HepG2 (cell line): ENCODE measurements around the gene CPNE1. TPM values are rescaled to one million over a fixed set of nuclear protein-coding genes. Genes with fewer than 3 reads are reported as not detected.

Source experiments
- CAMTA2 ChIP-seq: sonication (generic); formaldehyde crosslinking; IDR thresholded peaks from 2 replicates; pipeline ENCODE4 v1.4.0; 2020; ENCODE audit warnings: mild to moderate bottlenecking, missing genetic modification reagents, borderline replicate concordance
- FOXO1 ChIP-seq: sonication (generic); formaldehyde crosslinking; IDR thresholded peaks from 2 replicates; pipeline ENCODE4 v1.4.0; 2020; ENCODE audit warnings: missing genetic modification reagents
- GABPA ChIP-seq, 2 experiments: IDR thresholded peaks; 2 replicates each; pipeline ENCODE4 v1.6.1; 2011 to 2016; ENCODE audit warnings: low read depth in 2 of 2, low read length in 1 of 2, missing biosample characterization in 1 of 2, missing genetic modification characterization in 1 of 2
- IKZF1 ChIP-seq: fragments of 450-650 bp; IDR thresholded peaks from 2 replicates; pipeline ENCODE4 v1.7.1; 2016
- KIAA2018 ChIP-seq: sonication (generic); formaldehyde crosslinking; IDR thresholded peaks from 2 replicates; pipeline ENCODE4 v1.5.0; 2020; ENCODE audit warnings: mild to moderate bottlenecking, missing genetic modification reagents, borderline replicate concordance
- NR2F1 ChIP-seq, 2 experiments: fragments of 450-650 bp in 1 of 2; formaldehyde crosslinking in 1 of 2; IDR thresholded peaks; 2 replicates each; pipeline versions ENCODE4 v1.5.0 to v1.6.1; 2016 to 2020; ENCODE audit warnings: mild to moderate bottlenecking in 1 of 2, missing compliant biosample characterization in 1 of 2, missing genetic modification reagents in 1 of 2, moderate library complexity in 1 of 2
- PAX8 ChIP-seq: sonication (generic); formaldehyde crosslinking; IDR thresholded peaks from 2 replicates; pipeline ENCODE4 v1.8.0; 2022; ENCODE audit warnings: mild to moderate bottlenecking, missing genetic modification reagents, borderline replicate concordance
- PHF8 ChIP-seq: sonication (generic); formaldehyde crosslinking; IDR thresholded peaks from 2 replicates; pipeline ENCODE4 v1.5.0; 2020; ENCODE audit warnings: missing genetic modification reagents
- ZEB1 ChIP-seq: IDR thresholded peaks from 2 replicates; pipeline ENCODE4 v1.6.1; 2012; ENCODE audit warnings: mild to moderate bottlenecking, low read depth, inconsistent platforms; ENCODE audit not compliant: insufficient replicate concordance
- ZMAT5 ChIP-seq: sonication (generic); formaldehyde crosslinking; IDR thresholded peaks from 2 replicates; pipeline ENCODE4 v1.5.0; 2020; ENCODE audit warnings: mild to moderate bottlenecking, low read depth, missing genetic modification reagents, borderline replicate concordance
- ZNF317 ChIP-seq: sonication (generic); formaldehyde crosslinking; IDR thresholded peaks from 2 replicates; pipeline ENCODE4 v1.5.0; 2020; ENCODE audit warnings: mild to moderate bottlenecking, missing genetic modification reagents
- ZNF337 ChIP-seq: sonication (generic); formaldehyde crosslinking; IDR thresholded peaks from 2 replicates; pipeline ENCODE4 v1.5.1; 2020; ENCODE audit warnings: missing genetic modification reagents, low read depth, mild to moderate bottlenecking, borderline replicate concordance
- ZNF354B ChIP-seq: sonication (generic); formaldehyde crosslinking; IDR thresholded peaks from 2 replicates; pipeline ENCODE4 v1.8.0; 2022; ENCODE audit warnings: mild to moderate bottlenecking, missing genetic modification reagents
- ZNF598 ChIP-seq: sonication (generic); formaldehyde crosslinking; IDR thresholded peaks from 2 replicates; pipeline ENCODE4 v1.5.1; 2020; ENCODE audit warnings: mild to moderate bottlenecking, missing genetic modification reagents, borderline replicate concordance
- polyA plus RNA-seq, 8 experiments: library from polyadenylated mRNA; depleted of rRNA in 3 of 8; stranded (reverse) in 7 of 8; unstranded in 1 of 8; fragments of >200 nt; fragmentation: Illumina TruSeq in 4 of 8; extraction: Trizol in 4 of 8; gene quantifications; 2 replicates each; pipeline versions ENCODE4 v1.2.1 to v1.2.3, GENCODE V29; 2011 to 2016; ENCODE audit warnings: low read depth in 4 of 8, missing spikeins in 1 of 8, mixed read lengths in 1 of 8; ENCODE audit not compliant: insufficient read depth in 1 of 8
- total RNA-seq, 5 experiments: library from RNA; depleted of rRNA; stranded (reverse); fragments of >200 nt; fragmentation: Illumina TruSeq; extraction: Trizol; gene quantifications; 2 replicates each; pipeline ENCODE4 v1.2.3, GENCODE V29; 2016; ENCODE audit warnings: low read depth in 1 of 5
- TF ChIP-seq, protein P1 (sequence below): sonication (generic); formaldehyde crosslinking; IDR thresholded peaks from 2 replicates; pipeline ENCODE4 v1.5.0; 2020; ENCODE audit warnings: missing genetic modification reagents, mild to moderate bottlenecking, borderline replicate concordance
- TF ChIP-seq, protein P2 (sequence below): sonication (generic); formaldehyde crosslinking; IDR thresholded peaks from 2 replicates; pipeline ENCODE4 v1.4.0; 2020; ENCODE audit warnings: missing genetic modification reagents, mild to moderate bottlenecking, borderline replicate concordance

CPNE1 gene
- total and polyA plus RNA-seq, 2 of the 13 experiments (the other 11 are each of a cell fraction or from before 2014, with no cell fraction given) = 408 to 431 TPM

DNA sequence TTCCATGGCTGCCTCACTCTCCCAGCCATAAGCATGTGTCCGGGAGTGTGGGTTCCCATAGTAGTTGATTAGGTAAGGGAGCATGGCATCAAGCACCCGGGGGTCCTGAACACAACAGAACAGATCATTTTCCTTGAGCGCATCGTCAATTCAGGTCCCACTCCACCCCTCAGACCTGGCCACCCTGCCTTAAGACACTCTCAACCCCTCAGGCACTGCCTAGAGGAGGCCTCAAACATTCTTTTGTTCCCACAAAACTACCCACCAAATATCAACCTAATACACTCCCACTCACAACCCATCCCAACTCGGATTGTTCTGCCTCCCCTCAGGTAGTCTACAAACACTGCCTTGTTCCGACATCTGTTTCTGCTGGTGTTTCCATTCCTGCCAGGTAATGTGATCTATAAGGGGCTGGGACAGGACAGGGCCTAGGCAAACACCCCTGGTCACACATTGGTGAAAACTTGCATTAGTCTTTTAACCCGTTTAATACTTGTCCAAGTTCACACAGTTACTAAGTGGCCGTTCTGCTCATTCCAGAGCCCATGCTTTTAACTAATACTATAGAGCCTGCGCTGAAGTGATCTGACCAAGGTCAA is 33.1 kb upstream of the CPNE1 start (continued):
- TF ChIP-seq, protein P1, sequence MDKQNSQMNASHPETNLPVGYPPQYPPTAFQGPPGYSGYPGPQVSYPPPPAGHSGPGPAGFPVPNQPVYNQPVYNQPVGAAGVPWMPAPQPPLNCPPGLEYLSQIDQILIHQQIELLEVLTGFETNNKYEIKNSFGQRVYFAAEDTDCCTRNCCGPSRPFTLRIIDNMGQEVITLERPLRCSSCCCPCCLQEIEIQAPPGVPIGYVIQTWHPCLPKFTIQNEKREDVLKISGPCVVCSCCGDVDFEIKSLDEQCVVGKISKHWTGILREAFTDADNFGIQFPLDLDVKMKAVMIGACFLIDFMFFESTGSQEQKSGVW (CRISPR knock-in tag) = no peak
- TF ChIP-seq FOXO1 = 0 out of 2 replicates have a peak, but pooled peaks have one; percentile 30
- no peak for TF ChIP-seq ZEB1
- TF ChIP-seq NR2F1 (CRISPR knock-in tag; IDR thresholded peaks at IDR 0.05) = 0 out of 4 replicates have a peak, but pooled peaks of 1 of the 2 experiments have one; percentile 28
- TF ChIP-seq GABPA (IDR thresholded peaks at IDR 0.05; ENCODE audit: low read depth, low read length) = no peak
- peak; percentile 29; the same call in 1 of the 2 replicates for TF ChIP-seq GABPA (CRISPR knock-in tag; IDR thresholded peaks at IDR 0.05; ENCODE audit: low read depth)
- TF ChIP-seq, protein P2, sequence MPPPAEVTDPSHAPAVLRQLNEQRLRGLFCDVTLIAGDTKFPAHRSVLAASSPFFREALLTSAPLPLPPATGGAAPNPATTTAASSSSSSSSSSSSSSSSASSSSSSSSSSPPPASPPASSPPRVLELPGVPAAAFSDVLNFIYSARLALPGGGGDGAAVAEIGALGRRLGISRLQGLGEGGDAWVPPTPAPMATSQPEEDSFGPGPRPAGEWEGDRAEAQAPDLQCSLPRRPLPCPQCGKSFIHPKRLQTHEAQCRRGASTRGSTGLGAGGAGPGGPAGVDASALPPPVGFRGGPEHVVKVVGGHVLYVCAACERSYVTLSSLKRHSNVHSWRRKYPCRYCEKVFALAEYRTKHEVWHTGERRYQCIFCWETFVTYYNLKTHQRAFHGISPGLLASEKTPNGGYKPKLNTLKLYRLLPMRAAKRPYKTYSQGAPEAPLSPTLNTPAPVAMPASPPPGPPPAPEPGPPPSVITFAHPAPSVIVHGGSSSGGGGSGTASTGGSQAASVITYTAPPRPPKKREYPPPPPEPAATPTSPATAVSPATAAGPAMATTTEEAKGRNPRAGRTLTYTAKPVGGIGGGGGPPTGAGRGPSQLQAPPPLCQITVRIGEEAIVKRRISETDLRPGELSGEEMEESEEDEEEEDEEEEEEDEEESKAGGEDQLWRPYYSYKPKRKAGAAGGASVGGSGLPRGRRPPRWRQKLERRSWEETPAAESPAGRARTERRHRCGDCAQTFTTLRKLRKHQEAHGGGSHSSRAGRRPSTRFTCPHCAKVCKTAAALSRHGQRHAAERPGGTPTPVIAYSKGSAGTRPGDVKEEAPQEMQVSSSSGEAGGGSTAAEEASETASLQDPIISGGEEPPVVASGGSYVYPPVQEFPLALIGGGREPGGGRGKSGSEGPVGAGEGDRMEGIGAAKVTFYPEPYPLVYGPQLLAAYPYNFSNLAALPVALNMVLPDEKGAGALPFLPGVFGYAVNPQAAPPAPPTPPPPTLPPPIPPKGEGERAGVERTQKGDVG = no peak
- TF ChIP-seq ZNF337 (CRISPR knock-in tag) = no peak
- peak; percentile 95 for TF ChIP-seq CAMTA2 (CRISPR knock-in tag)
- TF ChIP-seq ZNF317 (CRISPR knock-in tag) = peak; percentile 76
- no peak for TF ChIP-seq IKZF1
- no peak for TF ChIP-seq ZNF354B
- TF ChIP-seq KIAA2018 = no peak
- TF ChIP-seq ZNF598 (CRISPR knock-in tag) = no peak; the same call in 1 of the 2 replicates
- TF ChIP-seq ZMAT5 = no peak
- peak; percentile 64; the same call in 1 of the 2 replicates for TF ChIP-seq PAX8 (CRISPR knock-in tag)
- no peak for TF ChIP-seq PHF8 (CRISPR knock-in tag)
